Astrocyte of the cerebellum (primary cell): Measurements from ENCODE around the gene FOXO3.
A peak's percentile ranks its signal among the peaks of the same experiment; 100 is the strongest.

ENCODE experiments used
- DNase-seq: peaks from one replicate; pipeline ENCODE4 v3.0.0-alpha.2; 2011; ENCODE audit warnings: low read depth
- H3K4me3 ChIP-seq: 2 replicates; pipeline ENCODE4 v1.5.1; 2011; ENCODE audit warnings: mild to moderate bottlenecking, low read depth, low read length, moderate library complexity
- CTCF ChIP-seq: IDR thresholded peaks from 2 replicates; pipeline ENCODE4 v1.5.1; 2012; ENCODE audit warnings: low read length, low read depth, moderate library complexity, mild to moderate bottlenecking; ENCODE audit errors: missing control alignments
- in situ Hi-C: cut with HindIII; loops from 2 replicates; pipeline ENCODE4 v1.10.0; 2017; ENCODE audit warnings: low sequenced_read_pairs

Gene FOXO3

GRCh38 chr6:108710551-108710950, 149.8 kb downstream of the FOXO3 start:
- in situ Hi-C loops, result no loop called here
- DNase-seq, result no peak
- no peak for TF ChIP-seq CTCF
- no peak overlapping the region for H3K4me3 ChIP-seq

- TF ChIP-seq CTCF, result no peak
- no peak overlapping the region for H3K4me3 ChIP-seq
- in situ Hi-C loops, result no loop called here
- no peak for DNase-seq
These were observed 150.4 kb downstream of the FOXO3 start for GRCh38 chr6:108711071-108711470.

GRCh38 chr6:108711826-108712225, 151.1 kb downstream of the FOXO3 start:
- no peak for TF ChIP-seq CTCF
- H3K4me3 ChIP-seq, result no peak overlapping the region
- in situ Hi-C loops, result no loop called here
- no peak for DNase-seq

GRCh38 chr6:108712946-108713345, 152.2 kb downstream of the FOXO3 start:
- in situ Hi-C loops, result no loop called here
- H3K4me3 ChIP-seq, result no peak overlapping the region
- DNase-seq, result no peak
- no peak for TF ChIP-seq CTCF

- peak; percentile 72 for DNase-seq
- no peak for TF ChIP-seq CTCF
- H3K4me3 ChIP-seq, result no peak overlapping the region
- in situ Hi-C loops, result no loop called here
These were observed 153.5 kb downstream of the FOXO3 start for GRCh38 chr6:108714101-108714765.

- in situ Hi-C loops, result no loop called here
- TF ChIP-seq CTCF, result peak; percentile 9
- DNase-seq, result peak; percentile 28
- no peak overlapping the region for H3K4me3 ChIP-seq
These were observed 154.2 kb downstream of the FOXO3 start for GRCh38 chr6:108714766-108715414.
